GM08714 (cell line): ENCODE measurements around the gene HGS.
A peak's percentile ranks its signal among the peaks of the same experiment; 100 is the strongest.

ENCODE experiments used
- H3K4me3 ChIP-seq: fragments of 200-500 bp; sonication (Bioruptor generic); 2 replicates; pipeline ENCODE4 v1.5.1; 2014; ENCODE audit warnings: mild to moderate bottlenecking, low read length, inconsistent platforms
- ZNF274 ChIP-seq: IDR thresholded peaks from 2 replicates; pipeline ENCODE4 v1.6.1; 2012; ENCODE audit warnings: mild to moderate bottlenecking, low read depth, low read length

HGS gene

GRCh38 chr17:81713004-81713555 lies 29.3 kb downstream of the HGS start:
- peak overlapping the region; percentile 84 for H3K4me3 ChIP-seq
- no peak for TF ChIP-seq ZNF274

DNA sequence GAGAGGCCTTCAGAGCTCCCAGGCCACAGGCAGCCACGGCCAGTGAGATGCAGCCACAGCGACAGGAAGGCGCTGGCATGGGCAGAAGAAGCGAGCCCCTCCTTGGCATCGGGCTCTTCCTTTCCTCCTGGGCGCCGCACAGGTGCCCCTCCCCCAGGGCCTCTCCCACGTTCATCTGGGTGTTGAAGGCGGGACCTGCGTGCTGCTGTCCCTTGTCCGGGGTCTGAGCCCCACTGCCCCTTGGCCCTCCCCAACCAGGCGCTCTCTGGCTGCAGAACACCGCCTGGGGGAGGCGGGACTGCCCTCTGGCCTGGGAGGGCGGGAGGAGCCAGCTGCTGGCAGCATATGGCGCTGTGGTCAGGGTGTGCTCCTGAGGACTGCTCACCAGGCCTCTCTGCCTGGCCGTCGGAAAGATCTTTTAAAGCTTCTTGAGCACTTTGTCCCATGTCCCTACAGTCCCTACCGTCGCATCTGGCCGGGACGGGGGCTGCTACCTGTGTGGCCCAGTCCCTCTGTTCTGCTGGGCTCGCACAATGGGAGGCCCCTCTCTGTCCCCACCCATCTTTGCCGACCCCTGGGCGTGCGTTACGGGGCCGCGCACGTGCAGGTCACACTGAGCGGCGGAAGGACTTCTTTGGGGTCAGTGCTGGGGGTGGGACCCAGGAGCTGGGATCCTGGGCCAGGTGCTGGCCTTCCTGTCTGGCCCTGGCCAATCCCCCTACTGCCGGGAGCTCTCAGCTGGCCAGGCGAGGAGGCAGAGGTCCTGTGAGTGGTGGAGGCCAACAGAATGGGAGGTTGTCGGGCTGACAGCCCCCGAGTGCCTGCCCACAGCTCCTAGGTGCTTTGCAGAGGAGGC lies 30.0 kb downstream of the HGS start:
- no peak for TF ChIP-seq ZNF274
- H3K4me3 ChIP-seq: no peak overlapping the region; the same call in 1 of the 2 replicates

DNA sequence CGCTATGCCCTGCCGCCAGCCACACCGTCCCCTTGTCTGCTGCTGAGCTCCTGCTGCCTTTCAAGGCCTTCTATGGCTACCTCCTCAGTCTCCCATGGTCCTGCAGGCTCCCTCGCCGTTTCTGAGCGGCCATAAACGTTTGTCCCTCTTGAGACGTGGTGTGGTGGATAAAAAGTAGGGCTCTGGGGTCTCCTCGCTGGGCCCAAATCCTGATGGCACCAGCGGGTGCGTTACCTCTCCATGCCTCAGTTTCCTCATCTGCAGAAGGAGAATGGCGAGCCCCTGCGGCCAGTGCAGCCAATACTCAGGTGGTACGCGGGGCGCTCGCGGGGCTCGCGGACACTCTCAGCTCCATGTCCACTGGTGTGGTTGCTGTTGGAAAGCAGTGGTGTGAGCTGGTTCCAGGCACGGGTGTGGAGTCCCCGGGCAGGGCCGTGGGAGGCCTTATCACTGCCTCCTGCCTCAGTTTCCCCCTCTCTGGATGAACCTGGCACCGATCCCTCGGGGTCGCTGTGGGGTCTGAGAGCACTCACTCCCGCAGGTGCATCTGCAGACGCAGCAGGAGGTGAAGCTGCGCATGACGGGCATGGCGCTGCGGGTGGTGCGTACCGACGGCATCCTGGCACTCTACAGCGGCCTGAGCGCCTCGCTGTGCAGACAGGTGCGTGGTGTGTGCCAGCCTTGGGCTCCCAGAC lies 30.7 kb downstream of the HGS start:
- TF ChIP-seq ZNF274: no peak
- no peak overlapping the region for H3K4me3 ChIP-seq

- TF ChIP-seq ZNF274: no peak
- no peak overlapping the region for H3K4me3 ChIP-seq
Measured at GRCh38 chr17:81715107-81715871, 31.5 kb downstream of the HGS start.

GRCh38 chr17:81715872-81716673 lies 32.3 kb downstream of the HGS start:
- TF ChIP-seq ZNF274: no peak
- H3K4me3 ChIP-seq: no peak overlapping the region

DNA sequence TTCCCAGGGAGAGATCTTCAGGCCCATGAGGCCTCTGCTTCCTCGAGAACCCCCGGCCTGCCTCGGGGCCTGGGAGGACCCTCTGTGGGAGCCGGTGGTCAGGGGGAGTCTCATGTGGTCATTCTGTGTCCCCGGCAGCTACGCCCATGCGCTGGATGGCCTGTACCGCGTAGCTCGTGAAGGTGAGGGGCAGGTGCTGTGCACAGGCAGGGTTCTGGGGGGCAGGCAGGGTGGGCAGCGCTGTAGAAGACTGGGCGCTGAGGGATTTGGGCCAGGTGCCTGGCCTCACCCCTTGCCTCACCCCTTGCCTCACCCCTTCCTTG lies 32.8 kb downstream of the HGS start:
- no peak for TF ChIP-seq ZNF274
- H3K4me3 ChIP-seq: no peak overlapping the region

DNA sequence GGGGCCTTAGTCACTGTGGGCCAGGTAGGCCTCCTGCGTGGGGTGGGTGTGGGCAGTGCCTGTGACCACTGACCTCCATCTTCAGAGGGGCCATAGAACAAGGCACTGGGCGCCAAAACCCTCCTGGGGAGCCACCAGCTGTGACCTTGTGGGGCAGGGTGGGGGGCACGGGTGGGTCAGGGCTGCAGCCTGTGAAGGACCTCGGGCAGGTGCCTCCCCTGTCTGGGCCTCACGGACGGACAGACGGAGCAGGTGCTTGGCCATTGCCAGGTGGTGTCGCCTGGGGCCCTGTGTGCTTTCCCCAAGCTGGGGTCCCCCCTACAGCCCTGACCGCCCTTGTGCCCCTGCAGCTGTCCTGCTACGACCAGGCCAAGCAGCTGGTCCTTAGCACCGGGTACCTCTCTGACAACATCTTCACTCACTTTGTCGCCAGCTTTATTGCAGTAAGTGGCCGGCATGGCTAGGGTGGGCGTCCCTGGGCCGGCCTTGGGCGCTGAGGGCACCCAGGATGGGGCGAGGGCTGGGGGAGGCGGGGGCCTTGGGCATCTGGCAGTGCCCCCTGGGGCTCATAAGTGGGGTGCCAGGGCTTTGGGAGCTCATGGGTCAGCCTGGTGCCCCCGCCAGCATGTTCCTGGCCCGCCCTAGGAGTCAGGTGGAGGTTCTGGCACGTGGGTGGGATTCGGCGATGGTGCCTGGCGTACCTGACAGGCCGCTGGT lies 33.4 kb downstream of the HGS start:
- no peak for TF ChIP-seq ZNF274
- H3K4me3 ChIP-seq: no peak overlapping the region

GRCh38 chr17:81717766-81718089 lies 33.9 kb downstream of the HGS start:
- no peak for TF ChIP-seq ZNF274
- no peak overlapping the region for H3K4me3 ChIP-seq

DNA sequence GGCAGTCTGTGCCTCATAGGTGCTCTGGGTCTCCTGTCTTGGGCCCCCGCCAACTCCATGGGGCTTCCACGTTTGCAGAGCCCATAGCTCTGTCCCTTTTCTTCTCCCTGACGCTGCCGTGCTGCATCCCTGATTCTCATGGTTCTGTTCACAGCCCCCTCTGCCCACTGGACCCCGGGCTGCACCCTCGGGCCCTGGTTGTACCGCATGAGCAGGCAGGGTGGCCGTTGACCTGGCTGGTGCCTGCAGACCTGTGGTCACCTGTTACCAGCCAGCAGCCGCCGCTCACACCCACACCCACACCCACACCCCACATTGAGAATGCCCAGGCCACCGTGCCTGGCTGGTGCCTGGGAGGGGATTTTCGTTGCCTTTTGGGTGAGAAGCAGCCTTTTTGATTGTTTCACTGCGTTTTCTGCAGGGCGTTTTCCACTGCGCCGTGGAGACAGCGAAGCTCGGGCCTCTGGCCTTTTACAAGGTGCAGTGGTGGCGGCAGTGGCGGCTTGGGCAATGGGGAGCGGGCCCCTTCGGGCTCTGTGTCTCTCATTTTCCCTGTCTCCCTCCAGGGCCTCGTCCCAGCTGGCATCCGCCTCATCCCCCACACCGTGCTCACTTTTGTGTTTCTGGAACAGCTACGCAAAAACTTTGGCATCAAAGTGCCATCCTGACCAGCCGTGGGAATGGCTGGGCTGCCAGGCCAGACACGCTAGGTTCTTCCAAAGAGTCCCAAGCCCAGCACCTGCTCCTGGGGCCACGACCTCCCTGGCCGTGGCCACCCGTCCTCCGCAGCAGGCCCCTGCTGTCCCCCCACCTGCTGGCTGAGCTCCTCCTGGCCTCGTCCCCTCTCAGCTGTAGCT lies 35.8 kb downstream of the HGS start:
- H3K4me3 ChIP-seq: no peak overlapping the region
- TF ChIP-seq ZNF274: no peak

GRCh38 chr17:81720267-81721071 lies 36.7 kb downstream of the HGS start:
- no peak overlapping the region for H3K4me3 ChIP-seq
- TF ChIP-seq ZNF274: no peak

DNA sequence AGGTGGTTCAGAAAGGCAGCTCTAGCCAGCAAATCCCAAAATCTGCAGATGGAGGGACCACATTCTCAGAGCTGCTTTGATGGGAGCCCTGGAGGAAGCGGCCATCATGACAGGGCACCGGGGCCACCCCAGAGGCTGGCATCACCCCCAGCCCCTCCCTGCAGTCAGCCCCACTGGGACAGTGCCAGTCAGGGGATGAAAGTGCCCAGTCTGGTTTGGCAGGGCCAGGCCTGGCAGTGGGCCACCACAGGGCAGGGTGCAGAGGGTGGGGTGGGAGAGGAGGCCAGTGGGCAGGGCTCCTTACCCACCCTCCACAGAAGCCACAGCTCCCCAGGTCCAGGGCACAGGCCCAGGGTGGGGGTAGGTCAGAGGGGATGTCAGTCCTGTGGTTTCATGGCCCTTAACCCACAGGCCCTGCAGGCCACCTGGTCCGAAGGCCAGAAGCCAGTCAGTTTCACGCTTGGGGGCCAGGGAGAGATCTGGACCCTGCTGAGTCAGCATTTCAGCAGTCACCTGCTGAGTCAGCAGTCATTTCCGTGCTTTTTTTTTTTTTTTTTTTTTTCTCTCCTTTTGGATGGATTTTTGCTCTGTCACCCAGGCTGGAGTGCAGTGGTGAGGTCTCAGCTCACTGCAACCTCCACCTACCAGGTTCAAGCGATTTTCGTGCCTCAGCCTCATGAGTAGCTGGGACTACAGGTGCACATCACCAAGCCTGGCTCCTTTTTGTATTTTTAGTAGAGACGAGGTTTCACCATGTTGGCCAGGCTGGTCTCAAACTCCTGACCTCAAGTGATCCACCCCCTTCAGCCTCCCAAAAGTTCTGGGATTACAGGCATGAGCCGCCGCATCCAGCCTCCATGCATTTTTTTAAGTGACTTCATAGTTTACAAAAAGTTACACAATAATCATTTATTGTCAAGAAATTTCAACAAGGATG lies 38.6 kb downstream of the HGS start:
- TF ChIP-seq ZNF274: no peak
- H3K4me3 ChIP-seq: no peak overlapping the region
